Measurements from ENCODE around the gene TBCK. TPM values are rescaled to one million over a fixed set of nuclear protein-coding genes. Genes with fewer than 3 reads are reported as not detected.

The TBCK gene
- total and polyA plus RNA-seq, 4 donors: 4.9 to 25.5 (median 15.8) TPM

DNA sequence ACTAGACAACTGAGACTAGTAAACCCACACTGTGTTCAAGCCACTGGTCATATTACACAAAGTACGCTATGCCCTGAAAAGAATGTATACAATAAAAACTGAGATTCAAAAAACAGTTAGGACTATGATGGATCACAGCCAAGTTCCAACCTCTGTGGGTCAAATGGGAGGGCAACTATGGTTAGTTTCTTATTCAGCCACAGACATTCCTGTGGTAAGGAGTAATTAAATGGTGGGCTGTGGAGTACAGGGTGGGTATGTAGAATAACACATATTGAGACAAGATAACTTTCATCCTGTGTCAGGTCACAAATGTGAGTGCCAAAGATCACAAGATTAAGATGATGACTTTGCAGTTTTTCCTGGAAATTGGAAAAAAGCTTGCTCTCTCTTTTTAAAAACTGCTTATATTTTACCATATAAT, 253.5 kb downstream of the TBCK start:
- DNase-seq (ENCODE audit: low spot score): no peak
- H3K4me3 ChIP-seq (ENCODE audit: low read depth in 1 of 3, low read length in 3 of 3): no peak overlapping the region
- H3K27ac ChIP-seq (ENCODE audit: low read depth in 1 of 2, low read length in 2 of 2): no peak overlapping the region
- H3K9ac ChIP-seq (ENCODE audit: low read depth in 1 of 2, low read length in 2 of 2): no peak overlapping the region
- TF ChIP-seq FOXA1 (IDR thresholded peaks at IDR 0.05) (no peak), RXRA (IDR thresholded peaks at IDR 0.05) (no peak)
- no peaks in the 10 kb centered on the region for H3K4me1 ChIP-seq (ENCODE audit: control insufficient read depth in 4 of 4, insufficient read depth in 4 of 4, low read length in 3 of 4)
- H3K27me3 ChIP-seq (ENCODE audit: control insufficient read depth in 4 of 4, insufficient read depth in 4 of 4, low read length in 3 of 4): no peaks in the 10 kb centered on the region
- no peaks in the 10 kb centered on the region for H3K36me3 ChIP-seq (ENCODE audit: control insufficient read depth in 4 of 4, insufficient read depth in 3 of 4, low read depth in 1 of 4, low read length in 3 of 4)
- WGBS: 78% methylated on average over 1 of the region's 1 CpG
- H3K9me3 ChIP-seq (ENCODE audit: control insufficient read depth in 4 of 4, low read length in 3 of 4): no peaks in the 10 kb centered on the region

DNA sequence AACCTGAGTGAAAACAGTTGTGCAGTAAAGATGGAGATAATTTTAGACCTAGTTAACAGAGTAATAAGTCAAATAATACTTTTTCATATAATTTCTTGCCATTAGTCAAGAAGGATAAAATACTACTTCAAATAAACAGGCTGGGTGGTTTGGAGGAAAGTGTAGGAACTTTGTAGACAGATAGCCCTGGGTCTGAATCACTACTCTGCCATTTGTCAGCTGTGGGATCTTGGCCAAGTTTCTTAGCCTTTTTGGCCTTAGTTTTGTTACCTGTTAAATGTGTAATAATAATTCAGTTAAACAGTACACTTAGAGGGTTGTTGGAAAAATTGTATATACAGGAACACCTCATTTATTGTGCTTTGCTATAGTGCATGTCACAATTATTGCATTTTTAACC, 257.1 kb downstream of the TBCK start:
- Histone ChIP-seq H3K9ac (ENCODE audit: low read depth in 1 of 2, low read length in 2 of 2) (no peak overlapping the region), H3K4me3 (ENCODE audit: low read depth in 1 of 3, low read length in 3 of 3) (no peak overlapping the region), H3K27me3 (ENCODE audit: control insufficient read depth in 4 of 4, insufficient read depth in 4 of 4, low read length in 3 of 4) (no peaks in the 10 kb centered on the region), H3K36me3 (ENCODE audit: control insufficient read depth in 4 of 4, insufficient read depth in 3 of 4, low read depth in 1 of 4, low read length in 3 of 4) (no peaks in the 10 kb centered on the region), H3K27ac (ENCODE audit: low read depth in 1 of 2, low read length in 2 of 2) (no peak overlapping the region), H3K9me3 (ENCODE audit: control insufficient read depth in 4 of 4, low read length in 3 of 4) (no peaks in the 10 kb centered on the region), H3K4me1 (ENCODE audit: control insufficient read depth in 4 of 4, insufficient read depth in 4 of 4, low read length in 3 of 4) (no peaks in the 10 kb centered on the region)
- DNase-seq (ENCODE audit: low spot score): no peak
- TF ChIP-seq, protein P1, sequence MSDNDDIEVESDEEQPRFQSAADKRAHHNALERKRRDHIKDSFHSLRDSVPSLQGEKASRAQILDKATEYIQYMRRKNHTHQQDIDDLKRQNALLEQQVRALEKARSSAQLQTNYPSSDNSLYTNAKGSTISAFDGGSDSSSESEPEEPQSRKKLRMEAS (IDR thresholded peaks at IDR 0.05): no peak

DNA sequence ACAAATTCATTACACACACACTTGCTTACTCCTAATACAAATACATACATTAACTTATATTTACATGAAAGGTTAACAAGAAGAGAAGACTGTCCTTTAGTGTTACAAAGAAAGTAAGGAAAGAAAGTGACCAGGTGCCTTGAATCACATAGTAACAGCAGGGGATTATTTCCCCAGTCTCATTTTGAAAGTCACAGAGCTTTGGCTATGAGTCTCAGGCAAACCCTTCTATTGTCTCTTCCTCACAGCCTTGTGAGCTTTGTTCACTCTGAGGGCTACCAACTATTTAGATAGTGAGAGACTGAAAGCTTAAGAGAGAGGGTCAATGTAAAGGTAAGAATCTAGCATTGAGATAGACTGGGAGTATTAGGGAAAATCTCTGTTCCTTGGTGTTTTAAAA, 259.1 kb downstream of the TBCK start:
- DNase-seq (ENCODE audit: low spot score): no peak
- H3K27ac ChIP-seq (ENCODE audit: low read depth in 1 of 2, low read length in 2 of 2): no peak overlapping the region
- H3K9ac ChIP-seq (ENCODE audit: low read depth in 1 of 2, low read length in 2 of 2): no peak overlapping the region
- TF ChIP-seq TAF1 (conservative IDR thresholded peaks at IDR 0.05): no peak
- no peak for TF ChIP-seq GABPA (IDR thresholded peaks at IDR 0.05 in 1 of 2, conservative IDR thresholded peaks at IDR 0.05 in 1 of 2)
- no peak for TF ChIP-seq HNF4A (conservative IDR thresholded peaks at IDR 0.05)
- TF ChIP-seq RXRA (IDR thresholded peaks at IDR 0.05): no peak
- TF ChIP-seq, protein P2, sequence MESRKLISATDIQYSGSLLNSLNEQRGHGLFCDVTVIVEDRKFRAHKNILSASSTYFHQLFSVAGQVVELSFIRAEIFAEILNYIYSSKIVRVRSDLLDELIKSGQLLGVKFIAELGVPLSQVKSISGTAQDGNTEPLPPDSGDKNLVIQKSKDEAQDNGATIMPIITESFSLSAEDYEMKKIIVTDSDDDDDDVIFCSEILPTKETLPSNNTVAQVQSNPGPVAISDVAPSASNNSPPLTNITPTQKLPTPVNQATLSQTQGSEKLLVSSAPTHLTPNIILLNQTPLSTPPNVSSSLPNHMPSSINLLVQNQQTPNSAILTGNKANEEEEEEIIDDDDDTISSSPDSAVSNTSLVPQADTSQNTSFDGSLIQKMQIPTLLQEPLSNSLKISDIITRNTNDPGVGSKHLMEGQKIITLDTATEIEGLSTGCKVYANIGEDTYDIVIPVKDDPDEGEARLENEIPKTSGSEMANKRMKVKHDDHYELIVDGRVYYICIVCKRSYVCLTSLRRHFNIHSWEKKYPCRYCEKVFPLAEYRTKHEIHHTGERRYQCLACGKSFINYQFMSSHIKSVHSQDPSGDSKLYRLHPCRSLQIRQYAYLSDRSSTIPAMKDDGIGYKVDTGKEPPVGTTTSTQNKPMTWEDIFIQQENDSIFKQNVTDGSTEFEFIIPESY (IDR thresholded peaks at IDR 0.05): no peak
- no peak for TF ChIP-seq NR2F2 (IDR thresholded peaks at IDR 0.05)
- no peak for TF ChIP-seq HNF4G (IDR thresholded peaks at IDR 0.05)
- TF ChIP-seq, protein P3, sequence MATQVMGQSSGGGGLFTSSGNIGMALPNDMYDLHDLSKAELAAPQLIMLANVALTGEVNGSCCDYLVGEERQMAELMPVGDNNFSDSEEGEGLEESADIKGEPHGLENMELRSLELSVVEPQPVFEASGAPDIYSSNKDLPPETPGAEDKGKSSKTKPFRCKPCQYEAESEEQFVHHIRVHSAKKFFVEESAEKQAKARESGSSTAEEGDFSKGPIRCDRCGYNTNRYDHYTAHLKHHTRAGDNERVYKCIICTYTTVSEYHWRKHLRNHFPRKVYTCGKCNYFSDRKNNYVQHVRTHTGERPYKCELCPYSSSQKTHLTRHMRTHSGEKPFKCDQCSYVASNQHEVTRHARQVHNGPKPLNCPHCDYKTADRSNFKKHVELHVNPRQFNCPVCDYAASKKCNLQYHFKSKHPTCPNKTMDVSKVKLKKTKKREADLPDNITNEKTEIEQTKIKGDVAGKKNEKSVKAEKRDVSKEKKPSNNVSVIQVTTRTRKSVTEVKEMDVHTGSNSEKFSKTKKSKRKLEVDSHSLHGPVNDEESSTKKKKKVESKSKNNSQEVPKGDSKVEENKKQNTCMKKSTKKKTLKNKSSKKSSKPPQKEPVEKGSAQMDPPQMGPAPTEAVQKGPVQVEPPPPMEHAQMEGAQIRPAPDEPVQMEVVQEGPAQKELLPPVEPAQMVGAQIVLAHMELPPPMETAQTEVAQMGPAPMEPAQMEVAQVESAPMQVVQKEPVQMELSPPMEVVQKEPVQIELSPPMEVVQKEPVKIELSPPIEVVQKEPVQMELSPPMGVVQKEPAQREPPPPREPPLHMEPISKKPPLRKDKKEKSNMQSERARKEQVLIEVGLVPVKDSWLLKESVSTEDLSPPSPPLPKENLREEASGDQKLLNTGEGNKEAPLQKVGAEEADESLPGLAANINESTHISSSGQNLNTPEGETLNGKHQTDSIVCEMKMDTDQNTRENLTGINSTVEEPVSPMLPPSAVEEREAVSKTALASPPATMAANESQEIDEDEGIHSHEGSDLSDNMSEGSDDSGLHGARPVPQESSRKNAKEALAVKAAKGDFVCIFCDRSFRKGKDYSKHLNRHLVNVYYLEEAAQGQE (IDR thresholded peaks at IDR 0.05): no peak
- TF ChIP-seq, protein P4, sequence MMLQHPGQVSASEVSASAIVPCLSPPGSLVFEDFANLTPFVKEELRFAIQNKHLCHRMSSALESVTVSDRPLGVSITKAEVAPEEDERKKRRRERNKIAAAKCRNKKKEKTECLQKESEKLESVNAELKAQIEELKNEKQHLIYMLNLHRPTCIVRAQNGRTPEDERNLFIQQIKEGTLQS (IDR thresholded peaks at IDR 0.05): no peak
- no peak for TF ChIP-seq SP1 (IDR thresholded peaks at IDR 0.05)
- no peak for TF ChIP-seq RAD21 (IDR thresholded peaks at IDR 0.05)
- TF ChIP-seq FOXA2 (IDR thresholded peaks at IDR 0.05): no peak
- TF ChIP-seq, protein P5, sequence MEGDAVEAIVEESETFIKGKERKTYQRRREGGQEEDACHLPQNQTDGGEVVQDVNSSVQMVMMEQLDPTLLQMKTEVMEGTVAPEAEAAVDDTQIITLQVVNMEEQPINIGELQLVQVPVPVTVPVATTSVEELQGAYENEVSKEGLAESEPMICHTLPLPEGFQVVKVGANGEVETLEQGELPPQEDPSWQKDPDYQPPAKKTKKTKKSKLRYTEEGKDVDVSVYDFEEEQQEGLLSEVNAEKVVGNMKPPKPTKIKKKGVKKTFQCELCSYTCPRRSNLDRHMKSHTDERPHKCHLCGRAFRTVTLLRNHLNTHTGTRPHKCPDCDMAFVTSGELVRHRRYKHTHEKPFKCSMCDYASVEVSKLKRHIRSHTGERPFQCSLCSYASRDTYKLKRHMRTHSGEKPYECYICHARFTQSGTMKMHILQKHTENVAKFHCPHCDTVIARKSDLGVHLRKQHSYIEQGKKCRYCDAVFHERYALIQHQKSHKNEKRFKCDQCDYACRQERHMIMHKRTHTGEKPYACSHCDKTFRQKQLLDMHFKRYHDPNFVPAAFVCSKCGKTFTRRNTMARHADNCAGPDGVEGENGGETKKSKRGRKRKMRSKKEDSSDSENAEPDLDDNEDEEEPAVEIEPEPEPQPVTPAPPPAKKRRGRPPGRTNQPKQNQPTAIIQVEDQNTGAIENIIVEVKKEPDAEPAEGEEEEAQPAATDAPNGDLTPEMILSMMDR (IDR thresholded peaks at IDR 0.05; ENCODE audit: low read depth, low read length, missing input control): no peak
- no peak for TF ChIP-seq YY1 (IDR thresholded peaks at IDR 0.05)
- no peak for TF ChIP-seq FOXA1 (IDR thresholded peaks at IDR 0.05)
- TF ChIP-seq, protein P1 (IDR thresholded peaks at IDR 0.05): no peak
- no peak for TF ChIP-seq EGR1 (IDR thresholded peaks at IDR 0.05; ENCODE audit: low read depth in 2 of 2)
- no peaks in the 10 kb centered on the region for H3K27me3 ChIP-seq (ENCODE audit: control insufficient read depth in 4 of 4, insufficient read depth in 4 of 4, low read length in 3 of 4)
- no peak overlapping the region for H3K4me3 ChIP-seq (ENCODE audit: low read depth in 1 of 3, low read length in 3 of 3)
- H3K36me3 ChIP-seq (ENCODE audit: control insufficient read depth in 4 of 4, insufficient read depth in 3 of 4, low read depth in 1 of 4, low read length in 3 of 4): no peaks in the 10 kb centered on the region
- no peaks in the 10 kb centered on the region for H3K9me3 ChIP-seq (ENCODE audit: control insufficient read depth in 4 of 4, low read length in 3 of 4)
- no peaks in the 10 kb centered on the region for H3K4me1 ChIP-seq (ENCODE audit: control insufficient read depth in 4 of 4, insufficient read depth in 4 of 4, low read length in 3 of 4)

Measured in liver (tissue), 9 donors.